WTC11 (cell line): ENCODE data around the gene ATG7. TPM values are rescaled to one million over a fixed set of nuclear protein-coding genes. Genes with fewer than 3 reads are reported as not detected.

Source experiments
- ATAC-seq: fragments of 200-7000 bp; cut with Tn5 transposase; 2 replicates; pipeline ENCODE4 v1.10.0; 2021; ENCODE audit warnings: mild to moderate bottlenecking, moderate library complexity
- CTCF ChIA-PET: fragments of 300-600 bp; sonication (Branson Sonifier 250); formaldehyde crosslinking; loops from one replicate; lab custom pipeline; 2021; ENCODE audit warnings: antibody characterized with exemption; lab: Charles Lee
- POLR2A ChIA-PET: fragments of 350-600 bp; sonication (Branson Sonifier 250); formaldehyde crosslinking; loops from one replicate; lab custom pipeline; 2021; ENCODE audit warnings: antibody characterized with exemption; lab: Charles Lee
- DNase-seq: peaks from one replicate; pipeline ENCODE4 v3.0.0; 2021; ENCODE audit warnings: low spot score
- H3K27ac Mint-ChIP-seq: 2 replicates; pipeline ENCODE4 v1.8.0; 2021; ENCODE audit warnings: mixed read lengths
- H3K27me3 Mint-ChIP-seq: 2 replicates; pipeline ENCODE4 v1.8.0; 2021; ENCODE audit warnings: low read depth, mild to moderate bottlenecking, moderate library complexity, mixed read lengths
- H3K36me3 Mint-ChIP-seq: 2 replicates; pipeline ENCODE4 v1.8.0; 2021; ENCODE audit warnings: mixed read lengths
- H3K4me1 Mint-ChIP-seq: 2 replicates; pipeline ENCODE4 v1.8.0; 2022; ENCODE audit warnings: mixed read lengths
- H3K4me3 Mint-ChIP-seq: 2 replicates; pipeline ENCODE4 v1.8.0; 2021; ENCODE audit warnings: mild to moderate bottlenecking, moderate library complexity, mixed read lengths
- H3K9me3 Mint-ChIP-seq: 2 replicates; pipeline ENCODE4 v1.8.0; 2021; ENCODE audit warnings: mixed read lengths
- ETV6 ChIP-seq: sonication (generic); formaldehyde crosslinking; IDR thresholded peaks from 2 replicates; pipeline ENCODE4 v1.8.1; 2022; ENCODE audit warnings: mild to moderate bottlenecking, missing genetic modification reagents
- FOXP1 ChIP-seq: sonication (generic); formaldehyde crosslinking; IDR thresholded peaks from 2 replicates; pipeline ENCODE4 v1.8.0; 2022; ENCODE audit warnings: missing genetic modification reagents, mild to moderate bottlenecking, moderate library complexity, borderline replicate concordance
- GRHL2 ChIP-seq: fragments of 250-450 bp; sonication (Bioruptor Pico); IDR thresholded peaks from 2 replicates; pipeline ENCODE4 v1.8.0; 2022; ENCODE audit warnings: mild to moderate bottlenecking, moderate library complexity; ENCODE audit not compliant: insufficient replicate concordance, severe bottlenecking
- MXD4 ChIP-seq: fragments of 250-450 bp; sonication (Bioruptor Pico); IDR thresholded peaks from 2 replicates; pipeline ENCODE4 v1.8.0; 2021; ENCODE audit warnings: mild to moderate bottlenecking, moderate library complexity, borderline replicate concordance
- MYBL2 ChIP-seq: sonication (generic); formaldehyde crosslinking; IDR thresholded peaks from 2 replicates; pipeline ENCODE4 v1.8.1; 2023; ENCODE audit warnings: mild to moderate bottlenecking, moderate library complexity, missing genetic modification reagents
- NFATC4 ChIP-seq: fragments of 250-450 bp; sonication (Bioruptor Pico); IDR thresholded peaks from 2 replicates; pipeline ENCODE4 v1.9.0; 2021; ENCODE audit warnings: mild to moderate bottlenecking
- RELA ChIP-seq: sonication (generic); formaldehyde crosslinking; IDR thresholded peaks from 2 replicates; pipeline ENCODE4 v1.8.1; 2022; ENCODE audit warnings: missing genetic modification reagents, mild to moderate bottlenecking, borderline replicate concordance
- RORB ChIP-seq: fragments of 250-450 bp; sonication (Bioruptor Pico); IDR thresholded peaks from 2 replicates; pipeline ENCODE4 v1.9.0; 2021; ENCODE audit warnings: mild to moderate bottlenecking
- SMAD3 ChIP-seq: sonication (generic); formaldehyde crosslinking; IDR thresholded peaks from 2 replicates; pipeline ENCODE4 v1.8.0; 2022; ENCODE audit warnings: missing genetic modification reagents, mild to moderate bottlenecking, borderline replicate concordance
- TCF7 ChIP-seq: sonication (generic); formaldehyde crosslinking; IDR thresholded peaks from 2 replicates; pipeline ENCODE4 v1.8.0; 2022; ENCODE audit warnings: mild to moderate bottlenecking, low read depth, missing genetic modification reagents, moderate library complexity
- ZNF219 ChIP-seq: sonication (generic); formaldehyde crosslinking; IDR thresholded peaks from 2 replicates; pipeline ENCODE4 v1.8.0; 2023; ENCODE audit warnings: missing genetic modification reagents, mild to moderate bottlenecking, borderline replicate concordance
- total RNA-seq: library from RNA; stranded (reverse); gene quantifications from 3 replicates; pipeline ENCODE4 v1.2.3, GENCODE V29; 2021
- TF ChIP-seq, protein P1 (sequence below): sonication (generic); formaldehyde crosslinking; IDR thresholded peaks from 2 replicates; pipeline ENCODE4 v1.8.0; 2022; ENCODE audit warnings: mild to moderate bottlenecking, missing genetic modification reagents
- TF ChIP-seq, protein P2 (sequence below): sonication (generic); formaldehyde crosslinking; IDR thresholded peaks from 2 replicates; pipeline ENCODE4 v1.8.1; 2023; ENCODE audit warnings: mild to moderate bottlenecking, missing genetic modification reagents
- TF ChIP-seq, protein P3 (sequence below): sonication (generic); formaldehyde crosslinking; conservative IDR thresholded peaks from 2 replicates; pipeline ENCODE4 v1.8.1; 2022; ENCODE audit warnings: mild to moderate bottlenecking, missing genetic modification reagents
- TF ChIP-seq, protein P4 (sequence below): fragments of 250-450 bp; sonication (Bioruptor Pico); IDR thresholded peaks from 2 replicates; pipeline ENCODE4 v1.8.0; 2021; ENCODE audit warnings: mild to moderate bottlenecking
- TF ChIP-seq, protein P5 (sequence below): sonication (generic); formaldehyde crosslinking; IDR thresholded peaks from 2 replicates; pipeline ENCODE4 v1.8.0; 2023; ENCODE audit warnings: mild to moderate bottlenecking, missing genetic modification reagents
- TF ChIP-seq, protein P6 (sequence below): fragments of 250-450 bp; sonication (Bioruptor Pico); conservative IDR thresholded peaks from 2 replicates; pipeline ENCODE4 v1.9.0; 2021; ENCODE audit warnings: mild to moderate bottlenecking
- TF ChIP-seq, protein P7 (sequence below): fragments of 200-600 bp; IDR thresholded peaks from 2 replicates; pipeline ENCODE4 v1.8.0; 2022; ENCODE audit warnings: antibody characterized with exemption
- TF ChIP-seq, protein P8 (sequence below): sonication (generic); formaldehyde crosslinking; IDR thresholded peaks from 2 replicates; pipeline ENCODE4 v1.8.1; 2022; ENCODE audit warnings: mild to moderate bottlenecking, moderate library complexity, missing genetic modification reagents

The ATG7 gene
- total RNA-seq, 1 experiment from 2014 or later = 17.5 TPM

DNA sequence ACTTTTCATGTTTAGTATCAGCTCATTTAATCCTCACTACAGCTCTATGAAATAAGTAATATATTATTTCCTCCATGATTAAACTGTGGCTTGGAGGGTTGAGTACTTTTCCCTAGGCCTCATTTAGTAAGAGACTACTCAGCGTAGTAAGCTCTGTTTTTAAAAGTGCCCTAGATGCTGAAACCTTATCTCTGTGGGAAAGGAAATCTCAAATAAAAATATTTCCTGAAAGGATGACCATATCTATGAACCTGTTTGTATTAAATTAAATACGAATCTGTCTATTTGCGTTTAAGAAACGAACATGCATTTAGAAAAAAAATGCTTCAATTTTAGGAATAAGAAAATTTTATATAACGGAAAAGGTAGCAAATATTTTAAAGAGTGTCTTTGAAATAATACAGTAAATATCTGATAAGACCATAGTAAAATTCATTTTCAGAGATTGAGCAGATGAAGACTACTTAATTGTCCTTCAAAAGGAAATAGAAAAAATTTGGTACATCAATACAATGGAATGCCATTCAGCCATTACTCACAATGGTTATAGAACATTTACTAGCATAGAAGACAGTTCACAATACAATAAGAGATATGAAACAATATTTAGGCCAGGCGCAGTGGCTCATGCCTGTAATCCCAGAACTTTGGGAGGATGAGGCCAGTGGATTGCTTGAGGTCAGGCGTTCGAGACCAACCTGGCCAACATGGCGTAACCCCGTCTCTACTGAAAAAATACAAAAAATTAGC, 56.2 kb downstream of the ATG7 start:
- ChIA-PET POLR2A (no interaction called here), CTCF (no interaction called here)
- Mint-ChIP-seq H3K27ac (no peak overlapping the region), H3K27me3 (no peaks in the 10 kb centered on the region), H3K4me3 (no peak overlapping the region), H3K4me1 (peaks cover 4% of the 10 kb centered on the region; the same call in 1 of the 2 replicates), H3K36me3 (no peaks in the 10 kb centered on the region), H3K9me3 (no peaks in the 10 kb centered on the region)
- DNase-seq (no peak), ATAC-seq (no peak)
- no peak for TF ChIP-seq RELA
- TF ChIP-seq, protein P1, sequence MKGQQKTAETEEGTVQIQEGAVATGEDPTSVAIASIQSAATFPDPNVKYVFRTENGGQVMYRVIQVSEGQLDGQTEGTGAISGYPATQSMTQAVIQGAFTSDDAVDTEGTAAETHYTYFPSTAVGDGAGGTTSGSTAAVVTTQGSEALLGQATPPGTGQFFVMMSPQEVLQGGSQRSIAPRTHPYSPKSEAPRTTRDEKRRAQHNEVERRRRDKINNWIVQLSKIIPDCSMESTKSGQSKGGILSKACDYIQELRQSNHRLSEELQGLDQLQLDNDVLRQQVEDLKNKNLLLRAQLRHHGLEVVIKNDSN (CRISPR knock-in tag) = no peak
- TF ChIP-seq, protein P2, sequence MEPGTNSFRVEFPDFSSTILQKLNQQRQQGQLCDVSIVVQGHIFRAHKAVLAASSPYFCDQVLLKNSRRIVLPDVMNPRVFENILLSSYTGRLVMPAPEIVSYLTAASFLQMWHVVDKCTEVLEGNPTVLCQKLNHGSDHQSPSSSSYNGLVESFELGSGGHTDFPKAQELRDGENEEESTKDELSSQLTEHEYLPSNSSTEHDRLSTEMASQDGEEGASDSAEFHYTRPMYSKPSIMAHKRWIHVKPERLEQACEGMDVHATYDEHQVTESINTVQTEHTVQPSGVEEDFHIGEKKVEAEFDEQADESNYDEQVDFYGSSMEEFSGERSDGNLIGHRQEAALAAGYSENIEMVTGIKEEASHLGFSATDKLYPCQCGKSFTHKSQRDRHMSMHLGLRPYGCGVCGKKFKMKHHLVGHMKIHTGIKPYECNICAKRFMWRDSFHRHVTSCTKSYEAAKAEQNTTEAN = no peak
- TF ChIP-seq, protein P3, sequence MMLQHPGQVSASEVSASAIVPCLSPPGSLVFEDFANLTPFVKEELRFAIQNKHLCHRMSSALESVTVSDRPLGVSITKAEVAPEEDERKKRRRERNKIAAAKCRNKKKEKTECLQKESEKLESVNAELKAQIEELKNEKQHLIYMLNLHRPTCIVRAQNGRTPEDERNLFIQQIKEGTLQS (CRISPR knock-in tag) = no peak
- TF ChIP-seq ETV6 (CRISPR knock-in tag) = no peak
- TF ChIP-seq, protein P4, sequence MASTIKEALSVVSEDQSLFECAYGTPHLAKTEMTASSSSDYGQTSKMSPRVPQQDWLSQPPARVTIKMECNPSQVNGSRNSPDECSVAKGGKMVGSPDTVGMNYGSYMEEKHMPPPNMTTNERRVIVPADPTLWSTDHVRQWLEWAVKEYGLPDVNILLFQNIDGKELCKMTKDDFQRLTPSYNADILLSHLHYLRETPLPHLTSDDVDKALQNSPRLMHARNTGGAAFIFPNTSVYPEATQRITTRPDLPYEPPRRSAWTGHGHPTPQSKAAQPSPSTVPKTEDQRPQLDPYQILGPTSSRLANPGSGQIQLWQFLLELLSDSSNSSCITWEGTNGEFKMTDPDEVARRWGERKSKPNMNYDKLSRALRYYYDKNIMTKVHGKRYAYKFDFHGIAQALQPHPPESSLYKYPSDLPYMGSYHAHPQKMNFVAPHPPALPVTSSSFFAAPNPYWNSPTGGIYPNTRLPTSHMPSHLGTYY (CRISPR knock-in tag) = no peak
- TF ChIP-seq, protein P5, sequence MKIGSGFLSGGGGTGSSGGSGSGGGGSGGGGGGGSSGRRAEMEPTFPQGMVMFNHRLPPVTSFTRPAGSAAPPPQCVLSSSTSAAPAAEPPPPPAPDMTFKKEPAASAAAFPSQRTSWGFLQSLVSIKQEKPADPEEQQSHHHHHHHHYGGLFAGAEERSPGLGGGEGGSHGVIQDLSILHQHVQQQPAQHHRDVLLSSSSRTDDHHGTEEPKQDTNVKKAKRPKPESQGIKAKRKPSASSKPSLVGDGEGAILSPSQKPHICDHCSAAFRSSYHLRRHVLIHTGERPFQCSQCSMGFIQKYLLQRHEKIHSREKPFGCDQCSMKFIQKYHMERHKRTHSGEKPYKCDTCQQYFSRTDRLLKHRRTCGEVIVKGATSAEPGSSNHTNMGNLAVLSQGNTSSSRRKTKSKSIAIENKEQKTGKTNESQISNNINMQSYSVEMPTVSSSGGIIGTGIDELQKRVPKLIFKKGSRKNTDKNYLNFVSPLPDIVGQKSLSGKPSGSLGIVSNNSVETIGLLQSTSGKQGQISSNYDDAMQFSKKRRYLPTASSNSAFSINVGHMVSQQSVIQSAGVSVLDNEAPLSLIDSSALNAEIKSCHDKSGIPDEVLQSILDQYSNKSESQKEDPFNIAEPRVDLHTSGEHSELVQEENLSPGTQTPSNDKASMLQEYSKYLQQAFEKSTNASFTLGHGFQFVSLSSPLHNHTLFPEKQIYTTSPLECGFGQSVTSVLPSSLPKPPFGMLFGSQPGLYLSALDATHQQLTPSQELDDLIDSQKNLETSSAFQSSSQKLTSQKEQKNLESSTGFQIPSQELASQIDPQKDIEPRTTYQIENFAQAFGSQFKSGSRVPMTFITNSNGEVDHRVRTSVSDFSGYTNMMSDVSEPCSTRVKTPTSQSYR (CRISPR knock-in tag) = no peak

DNA sequence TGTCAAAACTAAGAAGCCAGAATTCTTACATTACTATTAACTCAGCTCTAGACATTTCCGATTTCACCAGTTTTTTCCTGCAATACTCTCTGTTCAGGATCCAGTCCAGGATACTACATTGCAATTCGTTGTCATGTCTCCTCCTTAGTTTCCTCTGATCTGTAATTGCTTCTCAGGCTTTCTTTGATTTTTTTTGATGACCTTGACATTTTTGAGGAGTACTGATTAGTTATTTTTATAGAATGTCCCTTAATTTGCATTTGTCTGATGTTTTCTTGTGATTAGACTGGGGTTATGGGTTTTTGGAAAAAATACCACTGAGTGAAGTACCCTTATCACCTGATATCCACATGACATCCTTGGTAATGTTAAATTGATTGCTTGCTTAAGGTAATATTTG, 57.6 kb downstream of the ATG7 start:
- DNase-seq = no peak
- H3K4me1 Mint-ChIP-seq = no peaks in the 10 kb centered on the region
- no peak for ATAC-seq
- no peak overlapping the region; the same call in 1 of the 2 replicates for H3K27ac Mint-ChIP-seq
- CTCF ChIA-PET = no interaction called here
- no peak overlapping the region for H3K4me3 Mint-ChIP-seq
- no peaks in the 10 kb centered on the region for H3K9me3 Mint-ChIP-seq
- POLR2A ChIA-PET = no interaction called here
- H3K27me3 Mint-ChIP-seq = no peaks in the 10 kb centered on the region
- no peaks in the 10 kb centered on the region for H3K36me3 Mint-ChIP-seq
- no peak for TF ChIP-seq NFATC4 (CRISPR knock-in tag)
- TF ChIP-seq GRHL2 (CRISPR knock-in tag) = no peak
- TF ChIP-seq TCF7 = no peak
- TF ChIP-seq, protein P6, sequence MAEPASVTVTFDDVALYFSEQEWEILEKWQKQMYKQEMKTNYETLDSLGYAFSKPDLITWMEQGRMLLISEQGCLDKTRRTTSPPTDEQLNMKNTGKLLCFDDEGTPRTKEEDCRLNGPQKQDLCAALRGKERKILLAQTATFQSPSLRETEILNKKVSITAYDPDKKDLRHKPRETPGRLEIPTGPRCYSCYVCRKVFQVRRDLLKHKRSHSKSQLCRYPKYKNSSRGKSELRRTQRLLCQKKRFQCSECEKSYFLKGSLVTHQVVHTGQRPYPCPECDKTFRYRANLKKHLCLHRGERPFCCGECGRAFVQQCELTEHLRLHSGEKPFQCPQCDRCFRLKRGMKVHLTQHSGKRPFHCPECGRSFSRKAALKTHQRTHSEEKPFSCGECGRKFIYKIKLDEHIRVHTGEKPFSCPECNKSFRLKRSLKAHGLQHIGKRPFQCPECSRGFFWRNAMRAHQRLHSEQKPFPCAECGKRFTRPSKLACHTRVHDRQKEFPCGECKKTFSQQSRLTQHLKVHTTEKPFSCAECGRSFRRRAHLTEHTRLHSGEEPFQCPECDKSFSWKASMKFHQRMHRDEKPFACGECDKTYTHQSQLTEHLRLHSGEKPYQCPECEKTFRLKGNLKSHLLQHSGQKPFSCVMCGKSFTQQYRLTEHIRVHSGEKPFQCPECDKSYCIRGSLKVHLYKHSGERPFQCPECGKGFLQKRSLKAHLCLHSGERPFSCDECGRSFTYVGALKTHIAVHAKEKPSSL = no peak
- no peak for TF ChIP-seq RORB (CRISPR knock-in tag)
- no peak for TF ChIP-seq FOXP1 (CRISPR knock-in tag)
- TF ChIP-seq ZNF219 = no peak
- TF ChIP-seq SMAD3 (CRISPR knock-in tag) = no peak
- TF ChIP-seq MYBL2 = no peak
- no peak for TF ChIP-seq MXD4
- TF ChIP-seq, protein P7, sequence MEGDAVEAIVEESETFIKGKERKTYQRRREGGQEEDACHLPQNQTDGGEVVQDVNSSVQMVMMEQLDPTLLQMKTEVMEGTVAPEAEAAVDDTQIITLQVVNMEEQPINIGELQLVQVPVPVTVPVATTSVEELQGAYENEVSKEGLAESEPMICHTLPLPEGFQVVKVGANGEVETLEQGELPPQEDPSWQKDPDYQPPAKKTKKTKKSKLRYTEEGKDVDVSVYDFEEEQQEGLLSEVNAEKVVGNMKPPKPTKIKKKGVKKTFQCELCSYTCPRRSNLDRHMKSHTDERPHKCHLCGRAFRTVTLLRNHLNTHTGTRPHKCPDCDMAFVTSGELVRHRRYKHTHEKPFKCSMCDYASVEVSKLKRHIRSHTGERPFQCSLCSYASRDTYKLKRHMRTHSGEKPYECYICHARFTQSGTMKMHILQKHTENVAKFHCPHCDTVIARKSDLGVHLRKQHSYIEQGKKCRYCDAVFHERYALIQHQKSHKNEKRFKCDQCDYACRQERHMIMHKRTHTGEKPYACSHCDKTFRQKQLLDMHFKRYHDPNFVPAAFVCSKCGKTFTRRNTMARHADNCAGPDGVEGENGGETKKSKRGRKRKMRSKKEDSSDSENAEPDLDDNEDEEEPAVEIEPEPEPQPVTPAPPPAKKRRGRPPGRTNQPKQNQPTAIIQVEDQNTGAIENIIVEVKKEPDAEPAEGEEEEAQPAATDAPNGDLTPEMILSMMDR = no peak
- TF ChIP-seq, protein P8, sequence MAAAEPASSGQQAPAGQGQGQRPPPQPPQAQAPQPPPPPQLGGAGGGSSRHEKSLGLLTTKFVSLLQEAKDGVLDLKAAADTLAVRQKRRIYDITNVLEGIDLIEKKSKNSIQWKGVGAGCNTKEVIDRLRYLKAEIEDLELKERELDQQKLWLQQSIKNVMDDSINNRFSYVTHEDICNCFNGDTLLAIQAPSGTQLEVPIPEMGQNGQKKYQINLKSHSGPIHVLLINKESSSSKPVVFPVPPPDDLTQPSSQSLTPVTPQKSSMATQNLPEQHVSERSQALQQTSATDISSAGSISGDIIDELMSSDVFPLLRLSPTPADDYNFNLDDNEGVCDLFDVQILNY (CRISPR knock-in tag) = no peak
